PC-3 (cell line): ENCODE results near the gene CDIP1.
"Not testable (repeated sequence)": the region's sequence is repeated elsewhere in the genome, so short reads cannot be mapped to it uniquely, and the experiment has no call there.

Experiments
- CTCF ChIP-seq: fragments of 300-600 bp; sonication (generic); conservative IDR thresholded peaks from 2 replicates; pipeline ENCODE4 v1.5.1; 2017; ENCODE audit warnings: antibody characterized with exemption, low read depth, mild to moderate bottlenecking, low read length
- EZH2 ChIP-seq: fragments of 300-600 bp; sonication (generic); IDR thresholded peaks from one replicate; pipeline ENCODE4 v1.6.1; 2017; ENCODE audit warnings: antibody characterized with exemption, mild to moderate bottlenecking, low read length; ENCODE audit not compliant: unreplicated experiment
- EZH2phosphoT487 ChIP-seq: fragments of 300-600 bp; sonication (generic); IDR thresholded peaks from 2 replicates; pipeline ENCODE4 v1.6.1; 2018; ENCODE audit warnings: mild to moderate bottlenecking, antibody characterized with exemption, low read length, borderline replicate concordance

- not testable (repeated sequence) for TF ChIP-seq CTCF, EZH2, EZH2phosphoT487
Observed at GRCh38 chr16:4573926-4574325, 35.4 kb upstream of the CDIP1 start.
